ENCODE results near the gene LCNL1.

LCNL1 gene

DNA sequence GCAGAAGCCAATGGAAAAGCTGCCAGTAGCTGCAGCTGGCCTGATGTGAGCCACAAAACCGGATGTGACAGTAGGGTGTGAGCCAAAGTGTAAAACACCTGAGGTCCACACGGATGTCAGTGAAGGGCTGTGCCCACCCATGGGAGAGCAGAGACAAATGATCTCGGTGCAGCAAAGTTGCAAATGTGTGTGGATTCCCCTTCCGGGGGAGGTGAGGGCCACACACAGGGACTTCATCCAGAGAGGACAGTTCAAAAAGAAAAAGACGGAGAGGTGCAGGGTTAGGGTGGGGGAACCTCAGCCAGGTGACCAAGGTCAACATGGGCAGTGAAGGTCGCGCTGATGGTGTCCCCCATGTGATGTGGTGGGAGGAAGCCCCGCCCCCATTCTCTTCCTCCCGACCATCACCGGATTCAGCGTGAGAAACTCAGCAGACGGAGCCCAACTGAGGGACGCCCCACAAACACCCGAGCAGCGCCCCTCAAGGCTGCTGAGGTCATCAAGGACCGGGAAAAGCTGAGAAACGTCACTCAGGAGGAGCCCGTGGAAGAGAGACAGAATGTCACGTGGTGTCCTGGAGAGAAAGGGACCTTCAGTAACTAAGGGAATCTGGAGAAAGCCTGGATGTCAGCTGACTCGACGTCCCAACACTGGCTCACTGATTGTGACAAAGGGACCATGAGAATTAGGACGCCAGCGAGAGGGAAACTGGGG, 16.9 kb upstream of the LCNL1 start:
- no peak overlapping the region for H3K27ac ChIP-seq
- TF ChIP-seq, protein P1, sequence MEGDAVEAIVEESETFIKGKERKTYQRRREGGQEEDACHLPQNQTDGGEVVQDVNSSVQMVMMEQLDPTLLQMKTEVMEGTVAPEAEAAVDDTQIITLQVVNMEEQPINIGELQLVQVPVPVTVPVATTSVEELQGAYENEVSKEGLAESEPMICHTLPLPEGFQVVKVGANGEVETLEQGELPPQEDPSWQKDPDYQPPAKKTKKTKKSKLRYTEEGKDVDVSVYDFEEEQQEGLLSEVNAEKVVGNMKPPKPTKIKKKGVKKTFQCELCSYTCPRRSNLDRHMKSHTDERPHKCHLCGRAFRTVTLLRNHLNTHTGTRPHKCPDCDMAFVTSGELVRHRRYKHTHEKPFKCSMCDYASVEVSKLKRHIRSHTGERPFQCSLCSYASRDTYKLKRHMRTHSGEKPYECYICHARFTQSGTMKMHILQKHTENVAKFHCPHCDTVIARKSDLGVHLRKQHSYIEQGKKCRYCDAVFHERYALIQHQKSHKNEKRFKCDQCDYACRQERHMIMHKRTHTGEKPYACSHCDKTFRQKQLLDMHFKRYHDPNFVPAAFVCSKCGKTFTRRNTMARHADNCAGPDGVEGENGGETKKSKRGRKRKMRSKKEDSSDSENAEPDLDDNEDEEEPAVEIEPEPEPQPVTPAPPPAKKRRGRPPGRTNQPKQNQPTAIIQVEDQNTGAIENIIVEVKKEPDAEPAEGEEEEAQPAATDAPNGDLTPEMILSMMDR (IDR thresholded peaks at IDR 0.05) = no peak
- TF ChIP-seq ZFX (IDR thresholded peaks at IDR 0.05; ENCODE audit: borderline replicate concordance) = no peak

DNA sequence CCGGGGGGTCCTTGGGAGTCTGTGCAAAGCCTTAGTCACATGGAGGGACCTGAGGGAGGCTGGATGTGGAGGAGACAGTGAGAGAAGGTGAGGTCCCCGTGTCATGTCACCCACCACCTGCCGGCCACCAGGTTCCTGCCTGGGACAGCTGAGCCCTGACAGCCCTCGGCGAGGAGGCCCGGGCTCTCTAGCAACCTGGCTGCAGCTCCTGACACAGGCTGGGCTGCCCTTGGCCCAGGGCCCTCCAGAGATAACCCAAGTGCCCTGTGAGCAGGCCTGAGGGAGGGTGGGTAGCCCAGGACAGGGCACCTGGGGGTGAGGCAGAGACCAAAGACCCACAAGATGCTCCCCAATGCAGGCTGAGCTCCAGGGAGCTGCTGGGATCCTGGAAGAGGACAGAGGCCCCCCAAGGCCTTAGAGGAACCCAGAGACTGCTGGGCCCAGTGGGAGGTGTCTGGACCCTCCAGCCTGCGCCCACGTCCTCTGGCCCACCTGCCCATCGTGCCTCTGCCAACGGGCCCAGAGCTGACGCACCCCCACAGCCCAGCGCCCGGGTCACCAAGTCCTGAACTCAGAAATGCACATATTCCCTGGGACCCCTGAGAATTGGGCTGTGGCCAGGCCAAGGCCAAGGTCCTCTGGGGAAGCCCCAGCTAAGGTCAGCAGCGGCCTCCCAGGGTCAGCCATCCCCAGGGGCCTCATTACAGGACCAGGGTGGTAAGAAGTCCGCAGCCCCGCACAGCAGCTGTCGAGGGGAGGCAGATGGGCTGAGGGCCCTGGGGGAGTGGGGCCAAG, 14.3 kb upstream of the LCNL1 start:
- TF ChIP-seq, protein P1 (IDR thresholded peaks at IDR 0.05) = no peak
- no peak for TF ChIP-seq ZFX (IDR thresholded peaks at IDR 0.05; ENCODE audit: borderline replicate concordance)
- no peak overlapping the region for H3K27ac ChIP-seq

DNA sequence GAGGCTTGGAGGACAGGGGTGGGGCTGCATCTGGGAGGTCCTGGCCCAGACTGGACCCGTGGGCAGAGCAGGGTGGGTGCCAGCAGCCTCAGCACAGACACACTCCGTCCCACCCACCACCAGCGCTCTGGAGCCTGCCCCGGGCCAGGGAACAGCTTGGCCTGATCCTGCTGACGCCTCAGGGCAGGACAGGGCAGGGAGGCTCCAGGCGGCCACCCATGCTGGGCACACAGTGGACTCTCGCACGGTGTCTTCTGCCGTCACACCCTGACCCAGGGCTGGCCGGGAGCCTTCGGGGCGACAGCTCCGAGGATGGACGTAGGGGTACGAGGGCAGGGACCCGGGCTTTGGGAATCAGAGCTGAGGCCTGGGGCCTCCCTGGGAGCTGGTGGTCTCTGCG, 13.6 kb upstream of the LCNL1 start:
- H3K27ac ChIP-seq = no peak overlapping the region
- TF ChIP-seq, protein P1 (IDR thresholded peaks at IDR 0.05) = no peak
- TF ChIP-seq ZFX (IDR thresholded peaks at IDR 0.05; ENCODE audit: borderline replicate concordance) = no peak

DNA sequence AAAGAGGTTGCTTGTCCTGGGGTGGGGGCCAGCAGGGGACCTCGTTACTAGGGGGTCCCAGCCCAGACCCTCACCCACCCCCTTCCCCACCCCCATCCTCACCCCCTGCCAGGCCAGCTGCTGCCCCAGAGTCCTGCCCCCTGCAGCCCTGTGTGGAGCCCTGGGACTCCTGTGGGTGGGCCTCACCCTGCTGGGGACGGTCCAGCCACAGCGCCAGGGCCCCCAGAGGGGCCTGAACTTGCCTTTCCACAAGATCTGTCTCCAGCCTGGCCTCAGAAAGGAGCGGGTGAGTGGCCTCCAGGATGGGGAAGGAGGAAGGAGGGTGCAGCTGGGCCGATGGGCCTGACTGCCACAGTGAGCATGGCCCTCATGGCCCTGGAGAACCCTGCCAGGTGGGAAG, 13.0 kb upstream of the LCNL1 start:
- H3K27ac ChIP-seq = no peak overlapping the region
- TF ChIP-seq, protein P1 (IDR thresholded peaks at IDR 0.05) = no peak
- TF ChIP-seq ZFX (IDR thresholded peaks at IDR 0.05; ENCODE audit: borderline replicate concordance) = no peak

DNA sequence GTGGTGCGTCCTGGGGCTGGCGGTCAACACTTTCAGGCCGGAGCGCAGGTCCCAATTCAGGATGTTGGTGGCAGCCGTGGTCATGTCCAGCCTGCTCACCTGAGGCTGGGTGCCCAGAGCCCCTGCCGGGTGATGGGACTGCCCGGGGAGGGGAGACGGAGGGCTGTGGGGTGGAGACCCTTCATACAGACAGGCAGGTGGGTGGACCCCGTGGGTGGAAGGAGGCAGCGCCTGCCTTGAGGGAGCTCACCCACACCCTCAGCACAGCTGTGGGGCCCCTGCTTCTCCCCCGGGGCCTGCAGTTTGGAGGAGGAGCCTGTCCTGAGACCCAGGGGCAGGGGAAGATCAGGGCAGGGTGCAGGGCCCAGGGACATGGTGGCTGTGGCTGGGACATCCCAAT, 12.4 kb upstream of the LCNL1 start:
- TF ChIP-seq ZFX (IDR thresholded peaks at IDR 0.05; ENCODE audit: borderline replicate concordance) = no peak
- TF ChIP-seq, protein P1 (IDR thresholded peaks at IDR 0.05) = no peak

DNA sequence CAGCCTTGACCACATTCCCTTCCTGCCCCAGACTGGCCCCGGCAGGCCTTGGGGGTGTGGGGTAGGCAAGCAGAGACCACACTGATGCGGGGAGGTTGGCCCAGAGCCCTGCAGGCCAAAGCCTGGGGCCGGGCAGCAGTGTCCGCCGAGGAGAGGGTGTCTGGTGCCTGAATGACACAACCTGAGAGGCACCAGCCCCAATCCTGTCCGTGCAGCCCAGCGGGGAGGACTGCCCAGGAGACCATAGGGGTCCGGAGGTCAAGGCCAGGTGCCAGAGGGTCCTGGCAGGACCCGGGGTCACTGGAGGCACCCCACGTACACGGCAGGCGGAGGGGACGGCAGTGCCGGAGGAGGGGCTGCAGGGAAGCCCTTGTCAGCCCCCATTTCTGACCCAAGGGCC, 11.0 kb upstream of the LCNL1 start:
- TF ChIP-seq ZFX (IDR thresholded peaks at IDR 0.05; ENCODE audit: borderline replicate concordance) = no peak
- TF ChIP-seq, protein P1 (IDR thresholded peaks at IDR 0.05) = no peak
- H3K27ac ChIP-seq = no peak overlapping the region

More for the DNA sequence above, 12.4 kb upstream of the LCNL1 start:
- no peak overlapping the region for H3K27ac ChIP-seq

DNA sequence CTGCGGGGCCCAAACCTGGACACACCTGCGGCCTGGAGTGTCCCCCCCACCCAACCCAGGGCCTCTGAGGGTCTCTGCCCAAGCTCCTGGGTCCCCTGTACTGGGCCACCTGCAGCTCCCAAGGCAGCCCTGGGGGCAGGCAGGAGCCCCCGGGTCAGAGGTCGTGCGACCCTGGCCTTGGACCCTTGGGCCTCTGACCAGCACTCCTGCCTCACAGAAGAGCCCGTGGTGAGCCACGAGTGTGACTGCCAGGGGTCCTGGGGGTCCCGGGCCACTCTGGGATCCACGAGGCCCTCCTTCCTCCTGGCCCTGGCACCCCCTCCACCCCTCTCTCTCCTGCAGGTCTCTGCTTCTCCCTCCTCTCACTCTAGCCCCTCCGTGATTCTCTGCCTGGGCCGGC, 10.5 kb upstream of the LCNL1 start:
- TF ChIP-seq, protein P1 (IDR thresholded peaks at IDR 0.05) = no peak
- TF ChIP-seq ZFX (IDR thresholded peaks at IDR 0.05; ENCODE audit: borderline replicate concordance) = no peak
- no peak overlapping the region for H3K27ac ChIP-seq
